Measurements from ENCODE around the gene GSTT2.

GSTT2 gene

GRCh38 chr22:24008381-24009226, 28.7 kb downstream of the GSTT2 start:
- no peak for DNase-seq (ENCODE audit: low read depth in 2 of 2)

GRCh38 chr22:24009227-24010017, 29.5 kb downstream of the GSTT2 start:
- DNase-seq (ENCODE audit: low read depth in 2 of 2): no peak

- no peak for DNase-seq (ENCODE audit: low read depth in 2 of 2)
Observed at GRCh38 chr22:24010018-24010391, 30.1 kb downstream of the GSTT2 start.

DNA sequence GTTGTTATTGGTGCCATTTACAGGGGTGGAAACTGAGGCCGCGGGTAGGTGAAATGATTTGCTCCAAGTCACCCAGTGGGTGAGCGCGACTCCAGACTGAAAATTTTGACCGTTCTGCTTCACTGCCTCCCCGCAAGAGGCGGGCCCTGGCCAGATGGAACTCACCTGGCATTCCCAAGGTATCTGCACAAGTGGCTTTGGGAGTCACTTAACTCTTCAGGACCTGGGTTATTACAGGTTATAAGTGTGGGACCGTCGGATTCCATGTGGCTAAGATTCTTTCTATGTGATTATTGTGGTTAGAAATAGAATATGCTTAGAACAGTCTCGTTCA, 31.8 kb downstream of the GSTT2 start:
- DNase-seq (ENCODE audit: low read depth in 2 of 2): no peak

- DNase-seq (ENCODE audit: low read depth in 2 of 2): no peak
Observed at GRCh38 chr22:24016156-24016555, 36.2 kb downstream of the GSTT2 start.

DNA sequence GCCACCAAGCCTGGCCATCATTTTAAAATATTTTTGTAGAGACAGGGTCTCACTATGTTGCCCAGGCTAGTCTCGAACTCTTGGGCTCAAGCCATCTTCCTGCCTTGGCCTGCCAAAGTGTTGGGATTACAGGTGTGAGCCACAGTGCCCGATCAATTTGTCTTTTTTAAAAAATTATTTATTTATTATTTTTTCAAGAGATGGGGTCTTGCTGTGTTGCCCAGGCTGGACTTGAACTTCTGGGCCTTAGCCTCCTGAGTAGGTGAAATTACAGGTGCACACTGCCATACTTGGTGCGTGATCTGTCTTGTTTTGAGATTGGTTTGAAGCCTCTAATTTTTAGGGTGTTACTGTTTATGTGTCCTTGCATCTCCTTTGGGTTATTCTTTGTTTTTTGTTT, 41.4 kb downstream of the GSTT2 start:
- no peak for DNase-seq (ENCODE audit: low read depth in 2 of 2)

DNA sequence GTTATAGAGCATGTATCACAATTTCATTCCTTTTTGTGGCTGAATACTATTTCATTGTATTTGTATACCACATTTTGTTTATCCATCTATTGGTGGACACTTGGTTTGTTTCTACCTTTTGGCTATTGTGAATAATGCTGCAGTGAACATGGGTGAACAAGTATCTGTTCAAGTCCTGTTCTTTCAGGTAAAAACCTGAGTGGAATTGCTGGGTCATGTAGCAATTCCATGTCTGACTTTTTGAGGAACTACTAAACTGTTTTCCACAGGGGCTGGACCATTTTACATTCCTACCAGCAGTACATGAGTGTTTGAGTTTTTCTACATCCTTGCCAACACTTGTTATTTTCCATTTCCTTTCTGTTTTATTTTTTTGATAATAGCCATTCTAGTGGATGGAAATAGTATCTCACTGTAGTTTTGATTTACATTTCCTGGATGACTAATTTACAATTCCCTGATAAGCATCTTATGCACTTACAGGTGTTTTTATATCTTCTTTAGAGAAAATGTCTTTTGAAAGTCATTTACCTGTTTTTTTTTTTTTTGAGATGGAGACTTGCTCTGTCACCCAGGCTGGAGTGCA, 43.4 kb downstream of the GSTT2 start:
- DNase-seq (ENCODE audit: low read depth in 2 of 2): no peak

DNA sequence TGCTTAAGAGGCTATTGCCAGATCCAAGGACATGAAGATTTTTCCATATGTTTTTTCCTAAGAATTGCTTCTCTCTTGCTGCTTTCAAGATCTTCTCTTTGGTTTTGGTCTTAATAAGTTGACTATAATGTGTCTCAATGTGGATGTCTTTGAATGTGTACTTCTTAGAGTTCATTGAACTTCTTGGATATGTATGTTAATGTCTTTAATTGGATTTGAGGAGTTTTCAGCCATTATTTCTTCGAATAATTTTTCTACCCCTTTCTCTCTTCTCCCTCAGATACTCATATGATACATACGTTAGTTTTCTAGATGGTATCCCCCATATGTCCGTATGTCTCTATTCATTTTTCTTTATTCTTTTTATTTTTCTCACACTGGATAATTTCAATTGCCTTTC, 44.4 kb downstream of the GSTT2 start:
- no peak for DNase-seq (ENCODE audit: low read depth in 2 of 2)

- no peak for DNase-seq (ENCODE audit: low read depth in 2 of 2)
Observed at GRCh38 chr22:24025475-24025874, 45.5 kb downstream of the GSTT2 start.

DNA sequence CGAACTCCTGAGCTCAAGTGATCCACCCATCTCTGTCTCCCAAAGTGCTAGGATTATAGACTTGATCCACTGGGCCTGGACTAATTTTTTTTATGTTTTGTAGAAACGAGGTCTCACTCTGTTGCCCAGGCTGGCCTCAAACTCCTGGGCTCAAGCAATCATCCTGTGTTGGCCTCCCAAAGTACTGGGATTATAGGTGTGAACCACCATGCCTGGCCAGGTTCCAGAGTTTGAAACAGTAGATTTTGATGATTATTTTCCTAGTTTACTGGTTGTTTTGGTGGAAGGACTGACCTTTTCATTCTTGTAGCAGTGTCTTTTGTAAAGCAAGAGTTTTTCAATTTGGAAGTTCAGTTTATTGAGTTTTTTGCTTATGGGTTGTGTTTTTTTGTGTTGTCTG, 46.1 kb downstream of the GSTT2 start:
- DNase-seq (ENCODE audit: low read depth in 2 of 2): no peak

DNA sequence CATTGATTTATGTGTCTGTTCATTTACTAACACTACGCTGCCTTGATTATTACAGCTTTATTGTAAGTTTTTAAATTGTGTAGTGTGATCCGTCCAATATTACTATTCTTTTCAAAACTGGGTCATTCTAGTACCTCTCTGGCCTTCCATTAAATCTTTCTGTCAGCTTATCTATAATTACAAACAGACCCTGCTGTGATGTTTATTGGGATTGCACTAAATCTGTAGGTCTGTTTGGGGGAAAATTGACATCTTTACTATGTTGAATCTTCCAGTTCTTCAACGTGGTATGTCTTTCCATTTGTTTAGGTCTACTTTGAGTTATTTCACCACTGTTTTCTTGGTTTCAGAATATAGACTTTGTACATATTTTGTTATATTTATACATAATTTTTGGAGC, 46.8 kb downstream of the GSTT2 start:
- DNase-seq (ENCODE audit: low read depth in 2 of 2): no peak

DNA sequence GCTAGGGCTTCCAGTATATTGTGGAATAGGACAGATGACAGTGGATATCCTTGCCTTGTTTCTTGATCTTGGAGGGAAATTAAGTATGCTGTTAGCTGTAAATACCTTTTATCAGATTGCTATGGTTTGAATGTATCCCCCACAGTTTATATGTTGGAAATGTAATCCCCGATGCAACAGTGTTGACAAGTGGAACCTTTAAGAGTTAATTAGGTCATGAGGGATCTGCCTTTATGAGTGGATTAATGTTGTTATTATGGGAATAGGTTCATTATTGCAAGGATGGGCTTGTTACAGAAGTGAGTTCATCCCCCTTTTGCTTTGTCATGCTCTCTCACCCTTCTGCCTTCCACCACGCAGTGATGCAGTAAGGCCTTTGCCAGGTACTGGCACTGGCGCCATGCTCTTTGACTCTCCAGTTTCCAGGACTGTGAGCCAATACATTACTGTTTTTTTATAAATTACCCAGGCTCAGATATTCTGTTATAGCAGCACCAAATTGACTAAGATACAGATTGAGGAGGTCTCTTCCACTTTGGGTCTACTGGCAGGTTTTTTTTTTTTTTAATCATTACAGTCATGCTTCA, 47.5 kb downstream of the GSTT2 start:
- DNase-seq (ENCODE audit: low read depth in 2 of 2): no peak

DNA sequence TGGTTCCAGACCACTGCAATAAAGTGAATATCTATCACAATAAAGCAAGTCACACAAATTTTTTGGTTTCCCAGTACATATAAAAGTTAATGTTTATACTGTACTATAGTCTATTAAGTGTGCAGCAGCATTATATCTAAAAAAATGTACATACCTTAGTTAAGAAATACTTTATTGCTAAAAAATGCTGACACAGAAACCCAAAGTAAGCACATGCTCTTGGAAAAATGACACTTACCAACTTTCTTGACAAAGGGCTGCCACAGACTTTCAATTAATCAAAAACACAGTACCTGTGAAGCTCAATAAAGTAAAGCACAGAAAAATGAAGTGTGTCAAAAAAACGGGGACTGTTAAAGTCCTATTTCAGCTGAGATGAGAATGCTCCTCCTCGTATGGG, 48.1 kb downstream of the GSTT2 start:
- no peak for DNase-seq (ENCODE audit: low read depth in 2 of 2)

DNA sequence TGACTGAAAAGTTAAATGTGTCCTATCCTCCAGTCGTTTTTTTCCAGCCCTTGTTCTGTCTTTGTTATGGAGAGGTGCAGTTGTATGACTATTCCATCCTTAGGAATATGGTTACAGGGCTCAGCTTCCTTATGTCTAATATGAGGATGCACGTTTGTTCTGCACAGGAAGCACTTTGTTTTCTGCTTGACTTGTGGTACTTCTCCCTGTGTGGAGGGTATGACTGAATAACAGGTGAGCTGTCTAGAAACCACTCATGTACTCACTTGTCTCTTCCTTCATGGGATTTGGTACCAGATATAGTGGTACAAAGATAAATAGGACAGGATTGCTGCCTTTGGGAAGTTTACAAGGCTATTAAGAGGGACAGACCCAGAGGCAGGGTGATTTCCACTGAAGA, 48.6 kb downstream of the GSTT2 start:
- DNase-seq (ENCODE audit: low read depth in 2 of 2): no peak

DNA sequence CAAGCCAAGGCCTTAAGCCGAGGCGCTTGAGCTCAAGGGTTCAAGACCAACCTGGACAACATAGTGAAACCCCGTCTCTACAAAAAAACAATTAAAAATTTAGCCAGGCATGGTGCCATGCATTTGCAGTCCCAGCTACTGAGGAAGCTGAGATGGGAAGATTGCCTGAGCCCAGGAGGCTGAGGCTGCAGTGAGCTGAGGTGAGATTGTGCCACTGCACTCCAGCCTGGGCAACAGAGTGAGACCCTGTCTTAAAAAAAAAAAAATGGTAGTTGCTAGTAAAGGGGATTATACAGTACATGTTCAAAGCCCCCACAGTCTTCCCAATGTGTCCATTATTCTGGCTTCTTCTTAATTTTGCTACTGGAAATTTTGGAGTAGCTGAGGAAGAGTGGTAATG, 49.4 kb downstream of the GSTT2 start:
- no peak for DNase-seq (ENCODE audit: low read depth in 2 of 2)

- DNase-seq (ENCODE audit: low read depth in 2 of 2): no peak
Observed at GRCh38 chr22:24030186-24030702, 50.3 kb downstream of the GSTT2 start.

All from activated CD4-positive, alpha-beta T cell treated with anti-CD3 and anti-CD28 coated beads for 24 hours (primary cell).